CD4-positive, alpha-beta T cell treated with Interferon alpha-2 for 1 hour (primary cell): Measurements from ENCODE around the gene PNCK.
"Not testable (repeated sequence)": the region's sequence is repeated elsewhere in the genome, so short reads cannot be mapped to it uniquely, and the experiment has no call there.

Experiments used
- DNase-seq, 2 donors: peaks; one replicate each; pipeline ENCODE4 v3.0.0-alpha.2; 2020 to 2022

The PNCK gene

DNA sequence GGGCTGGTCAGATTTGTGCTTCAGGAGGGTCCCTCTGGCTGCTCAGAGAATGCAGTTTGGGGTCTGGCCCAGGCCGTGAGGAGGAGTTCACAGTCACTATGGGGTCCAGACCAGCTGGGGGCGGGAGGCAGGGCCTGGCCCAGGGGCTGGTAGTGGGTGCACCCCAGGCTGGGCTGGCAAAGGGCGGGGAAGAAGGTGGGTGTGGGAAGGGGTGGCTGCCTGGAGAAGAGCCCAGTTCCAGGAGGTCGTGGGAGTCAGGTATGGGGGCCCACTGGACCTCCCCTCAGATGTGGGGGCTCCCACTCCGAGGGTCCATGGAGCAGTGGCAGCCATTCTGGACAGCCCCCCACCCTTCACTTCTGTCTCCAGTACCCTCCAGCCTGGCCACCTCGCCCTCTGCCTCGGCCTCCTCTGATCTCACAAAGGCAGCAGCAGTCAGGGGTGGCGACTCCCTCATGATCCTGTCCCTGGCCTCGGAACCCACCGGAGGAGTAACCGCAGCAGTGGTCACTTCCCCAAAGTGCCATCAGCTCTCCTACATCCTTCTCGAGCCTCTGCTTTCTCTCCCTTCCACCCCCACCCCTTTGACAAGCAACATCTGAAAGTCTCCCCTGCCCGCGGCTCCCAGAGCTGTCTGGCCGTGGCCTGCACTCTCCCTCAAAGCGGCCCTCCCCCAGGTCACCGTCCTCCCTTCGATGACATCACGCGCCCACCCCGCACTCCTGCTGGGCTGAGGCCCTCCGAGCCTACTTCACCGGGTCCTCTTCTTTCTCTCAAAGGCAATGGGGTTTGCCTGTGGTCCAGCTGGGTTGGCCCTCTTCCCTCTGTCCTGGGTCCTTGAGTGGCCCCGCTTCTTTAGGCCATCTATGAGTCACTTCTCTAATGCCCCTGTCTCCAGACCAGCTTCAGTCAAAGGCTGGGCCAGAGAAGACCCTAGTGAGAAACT is 12.4 kb upstream of the PNCK start:
- DNase-seq = no peak

DNA sequence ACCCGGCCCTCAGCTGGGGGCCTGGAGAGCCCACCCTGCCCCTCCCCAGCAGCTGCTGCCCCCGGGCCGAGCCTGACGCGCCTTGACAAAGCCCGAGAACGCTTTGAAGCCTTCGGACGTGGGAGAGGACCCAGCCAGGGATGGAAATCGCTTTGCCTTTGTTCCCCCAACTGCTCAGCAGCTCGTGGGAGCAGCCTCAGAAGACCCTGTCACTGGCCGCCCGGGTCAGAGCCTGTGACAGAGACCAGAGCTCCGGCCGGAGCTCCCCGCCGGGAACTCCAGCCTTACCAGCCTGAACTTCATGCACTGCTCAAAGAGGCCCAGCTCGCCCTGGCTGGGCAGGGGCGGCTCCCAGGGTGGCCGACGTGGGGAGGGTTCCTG is 11.5 kb upstream of the PNCK start:
- DNase-seq = no peak

DNA sequence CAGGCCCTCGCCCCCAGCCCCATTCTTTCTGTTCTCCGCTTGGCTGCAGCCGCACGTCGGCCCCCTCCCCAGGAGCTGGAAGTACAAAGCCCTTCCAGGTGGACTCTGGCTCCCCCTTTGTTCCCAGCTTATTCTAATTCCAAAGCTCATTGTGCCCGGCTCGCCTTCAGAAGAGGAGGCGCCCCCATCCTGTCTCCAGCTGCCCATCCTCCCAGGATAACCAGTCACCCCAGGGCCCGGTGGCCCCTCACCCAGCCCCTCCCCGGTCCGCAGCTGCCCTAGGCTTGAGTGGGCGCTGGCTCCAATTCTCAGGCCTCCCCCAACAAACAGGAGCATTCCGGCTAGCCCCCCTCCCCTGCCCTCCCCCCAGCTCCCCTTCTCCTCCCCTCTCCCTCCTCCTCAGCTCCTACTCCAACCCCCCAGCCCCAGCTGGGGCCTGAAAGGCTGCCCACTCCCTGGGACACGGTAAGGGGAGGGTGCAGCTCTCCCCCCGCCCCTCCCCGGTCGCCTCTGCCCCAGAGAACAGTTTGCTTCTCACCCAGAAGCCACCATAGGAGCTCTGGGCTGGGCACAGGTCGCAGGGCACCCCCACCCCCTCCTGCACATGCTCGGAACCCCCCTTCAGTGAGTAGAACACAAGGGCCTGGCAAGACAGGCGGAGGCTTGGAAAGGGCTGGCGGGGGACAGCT is 11.0 kb upstream of the PNCK start:
- DNase-seq = no peak

- not testable (repeated sequence) for DNase-seq
Measured at GRCh38 chrX:153683486-153683885, 9.9 kb upstream of the PNCK start.

DNA sequence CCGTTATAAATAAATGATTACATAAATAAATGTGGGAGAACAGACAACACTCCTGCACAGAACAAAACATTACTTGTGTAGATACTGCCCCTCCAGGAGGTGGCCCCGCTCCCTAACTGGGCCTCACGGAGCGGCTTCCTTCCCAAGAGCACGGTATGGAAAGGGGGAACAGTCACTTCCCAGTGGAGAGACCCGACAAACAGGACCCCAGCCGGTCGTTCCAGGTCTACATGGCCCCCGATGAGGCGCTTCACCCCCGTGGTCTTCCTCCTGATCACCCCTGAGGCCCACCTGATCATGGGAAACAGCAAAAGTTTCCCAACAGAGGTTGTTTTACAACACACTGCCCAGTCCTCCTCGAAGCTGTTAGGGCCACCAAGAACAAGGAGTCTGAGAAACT is 7.6 kb upstream of the PNCK start:
- no peak for DNase-seq

GRCh38 chrX:153674219-153674851 is 722 bp upstream of the PNCK start:
- DNase-seq = no peak

DNA sequence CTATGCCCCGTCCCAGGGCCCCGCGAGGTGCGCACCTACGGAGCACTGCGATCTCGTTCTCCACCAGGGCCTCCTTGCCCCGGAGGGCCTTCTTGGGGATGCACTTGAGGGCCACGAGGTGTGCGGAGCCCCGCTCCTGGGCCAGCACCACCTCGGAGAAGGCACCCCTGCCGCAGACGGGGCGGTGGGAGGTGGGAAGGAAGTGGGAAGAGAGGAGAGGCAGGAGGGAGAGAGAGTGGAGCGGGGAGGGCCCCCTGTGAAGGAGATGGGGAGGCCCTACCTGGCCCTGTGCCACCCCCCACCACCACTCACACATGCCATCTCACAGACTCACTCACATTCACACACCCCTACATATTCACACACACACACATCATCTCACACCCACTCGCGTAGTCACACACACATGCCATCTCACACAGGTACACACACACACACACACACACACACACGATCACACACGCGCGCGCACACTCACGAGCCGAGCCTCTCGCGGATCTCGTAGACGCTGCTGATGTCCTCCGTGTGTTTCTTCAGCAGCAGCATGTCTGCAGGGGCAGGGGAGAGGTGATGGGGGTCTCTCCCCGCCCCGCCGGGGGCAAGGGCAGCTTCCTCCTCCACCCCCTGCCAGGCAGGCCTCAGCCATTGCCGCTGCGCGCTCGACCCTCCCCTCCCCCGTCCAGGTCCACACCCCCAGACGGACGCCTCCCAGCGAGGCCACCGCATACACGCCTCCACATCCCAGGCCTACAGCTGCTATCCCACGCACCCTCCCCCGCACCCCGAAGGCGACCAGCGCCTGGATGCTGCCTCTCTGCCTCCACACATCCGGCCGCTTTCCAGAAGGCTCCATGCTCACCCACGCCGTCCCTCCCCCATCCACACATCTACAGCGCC is 834 bp downstream of the PNCK start:
- no peak for DNase-seq

GRCh38 chrX:153671589-153672530 is 1.8 kb downstream of the PNCK start:
- DNase-seq = no peak

DNA sequence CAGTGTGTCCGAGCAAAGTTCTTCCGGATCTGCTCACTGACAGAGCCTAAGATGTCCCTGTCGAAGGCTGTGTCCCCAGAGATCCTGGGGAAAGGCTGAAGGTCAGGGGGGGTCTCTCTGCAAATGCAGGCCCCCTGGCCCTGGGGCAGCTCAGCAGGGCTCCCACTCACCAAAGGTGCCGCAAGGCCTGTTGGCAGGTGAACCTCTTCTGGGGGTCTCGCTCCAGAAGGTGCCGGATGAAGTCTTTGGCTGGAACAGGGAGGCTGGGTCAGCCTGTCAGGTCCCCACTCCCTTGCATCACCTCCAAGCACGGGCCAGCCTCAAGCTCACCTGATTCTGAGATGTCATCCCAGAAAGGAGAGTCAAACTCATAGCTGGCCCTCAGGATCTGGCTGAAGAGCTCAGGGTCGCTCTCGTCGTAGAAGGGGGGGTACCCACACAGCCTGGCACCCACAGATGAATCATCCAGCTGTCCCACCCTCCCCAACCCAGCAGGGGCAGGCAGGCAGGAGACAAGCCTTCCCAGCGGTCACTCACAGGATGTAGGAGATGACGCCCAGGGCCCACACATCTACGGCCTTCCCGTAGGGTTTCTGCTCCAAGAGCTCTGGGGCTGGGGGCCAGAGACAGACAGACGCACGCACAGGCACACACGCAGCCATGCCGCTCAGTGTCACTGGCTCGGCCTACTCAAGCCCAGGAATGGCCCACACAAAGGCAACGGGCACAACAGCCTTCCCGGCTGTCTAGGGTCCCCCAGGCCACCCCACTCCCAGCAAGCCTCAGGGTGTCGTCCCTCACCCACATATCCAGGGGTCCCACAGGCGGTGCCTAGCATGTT is 2.6 kb downstream of the PNCK start:
- no peak for DNase-seq

DNA sequence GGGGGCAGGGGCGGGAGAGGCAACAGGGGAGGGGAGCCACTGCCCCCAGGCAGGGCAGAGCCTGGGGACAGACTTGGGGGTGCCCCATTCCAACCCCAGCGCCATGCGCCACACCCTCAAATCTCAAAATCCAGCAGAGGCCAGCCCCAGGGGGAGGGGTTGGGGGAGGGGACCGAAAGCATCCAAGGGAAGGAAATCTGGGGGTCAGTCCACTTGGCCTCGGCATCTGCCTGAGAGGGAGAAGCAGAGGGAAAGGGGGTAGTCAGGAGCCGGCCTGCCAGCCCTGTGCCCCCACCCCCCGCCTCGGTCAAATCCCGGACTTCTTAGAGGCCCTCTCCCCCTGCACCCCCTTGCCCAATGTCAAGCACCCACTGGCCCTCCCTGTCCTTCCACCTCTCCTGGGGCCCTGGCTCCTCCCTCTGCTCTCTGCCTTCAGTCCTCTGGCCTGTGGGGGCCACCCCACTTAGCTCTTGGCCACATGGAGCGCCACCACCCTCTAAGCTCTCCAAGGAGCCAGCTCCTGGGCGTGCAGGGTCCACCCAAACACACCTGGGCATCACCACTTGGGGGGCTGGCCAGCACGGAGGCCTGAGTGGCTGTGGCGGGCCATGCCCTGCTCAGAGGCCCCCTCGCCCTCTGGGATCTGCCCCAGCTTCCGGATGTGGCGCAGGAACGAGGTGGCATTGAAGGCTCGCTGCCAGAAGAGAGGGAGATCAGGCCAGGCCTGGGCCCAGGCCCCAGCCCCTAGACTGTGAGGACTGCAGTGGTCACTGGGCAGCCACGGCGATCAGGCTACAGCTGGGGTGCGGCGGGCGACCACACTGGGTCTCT is 3.5 kb downstream of the PNCK start:
- DNase-seq = no peak

GRCh38 chrX:153669174-153669890 is 4.3 kb downstream of the PNCK start:
- peak in 1 of 2 donors; percentile 49 for DNase-seq

- no peak for DNase-seq
Measured at GRCh38 chrX:153668423-153669173, 5.0 kb downstream of the PNCK start.

DNA sequence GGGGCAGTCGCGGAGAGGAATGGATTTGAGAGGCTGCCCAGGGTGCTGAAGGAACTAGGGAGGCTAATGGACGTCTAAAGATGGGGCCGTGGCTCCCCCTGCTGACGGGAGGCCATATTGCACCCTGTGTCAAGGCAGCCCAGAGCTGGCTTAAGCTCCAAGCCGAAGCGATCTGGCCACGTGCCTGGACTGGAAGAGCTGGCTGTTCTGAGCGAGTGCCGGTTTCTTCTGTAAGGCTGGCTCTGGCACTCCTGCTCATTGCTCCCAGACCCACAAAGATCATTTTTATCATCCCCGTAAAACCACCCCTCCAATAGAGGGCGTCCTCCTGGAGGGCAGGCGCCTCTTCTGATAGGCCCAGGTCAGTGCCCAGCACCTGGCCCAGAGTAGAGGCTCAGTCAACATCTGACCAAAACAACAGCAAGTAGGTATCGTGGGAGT is 5.6 kb downstream of the PNCK start:
- DNase-seq = peak; percentile 70 to 78

DNA sequence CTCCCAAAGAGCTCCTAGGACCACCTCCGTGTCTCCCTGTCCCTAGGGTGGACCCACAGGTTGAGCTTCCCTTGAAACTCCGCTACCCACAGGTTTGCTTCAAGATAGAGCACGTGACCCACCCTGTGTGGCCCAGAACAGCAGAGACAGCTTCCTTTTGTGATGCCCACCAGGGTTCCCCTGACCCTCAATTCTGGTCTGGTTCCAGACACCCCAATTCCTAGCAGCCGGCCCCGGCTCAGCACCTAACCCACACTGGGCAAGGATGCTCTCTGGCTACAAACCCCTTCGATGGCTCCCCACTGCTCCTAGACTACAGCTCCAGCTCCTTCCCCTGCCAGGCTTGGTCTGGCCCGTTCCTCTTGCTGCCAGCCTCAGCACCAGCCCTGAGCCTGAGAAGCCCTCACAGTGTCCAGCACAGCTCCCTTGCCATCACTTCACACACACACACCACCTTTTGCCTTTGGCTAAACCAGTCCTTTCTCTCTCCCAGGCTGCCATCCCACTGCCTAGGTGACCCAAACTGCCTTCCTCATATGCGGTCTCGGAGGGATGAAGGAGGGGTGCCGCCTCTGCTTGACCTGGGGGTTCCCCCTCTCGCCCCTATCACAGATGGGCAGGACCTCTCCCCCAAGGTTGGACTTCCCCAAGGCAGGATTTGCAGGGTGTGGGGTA is 6.2 kb downstream of the PNCK start:
- DNase-seq = no peak

DNA sequence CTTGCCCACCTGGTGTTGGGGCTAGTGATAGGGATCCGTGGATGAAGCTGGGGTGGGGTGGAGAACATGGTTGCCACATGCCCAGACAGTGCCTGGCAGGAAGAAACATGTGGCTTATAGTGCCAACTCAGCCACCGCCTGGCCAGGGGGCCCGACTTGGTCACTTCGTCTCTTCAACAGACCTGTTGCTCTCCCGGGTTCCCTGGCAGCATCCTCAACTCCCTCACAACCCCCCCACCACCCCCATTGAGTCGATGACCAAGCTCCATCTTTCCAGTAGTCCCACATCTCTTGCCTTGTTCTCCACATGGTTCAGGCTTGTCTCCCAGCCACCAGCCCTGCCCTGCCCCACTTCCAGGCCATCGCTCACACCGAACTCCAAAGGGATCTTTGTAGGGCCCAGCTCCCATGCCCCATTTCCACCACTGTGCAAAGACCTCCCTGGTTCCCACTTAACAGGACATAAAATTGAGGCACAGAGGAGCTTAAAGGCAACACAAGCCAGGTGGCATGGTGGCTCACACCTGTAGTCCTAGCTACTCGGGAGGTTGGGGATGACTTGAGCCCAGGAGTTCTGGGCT is 7.8 kb downstream of the PNCK start:
- no peak for DNase-seq

DNA sequence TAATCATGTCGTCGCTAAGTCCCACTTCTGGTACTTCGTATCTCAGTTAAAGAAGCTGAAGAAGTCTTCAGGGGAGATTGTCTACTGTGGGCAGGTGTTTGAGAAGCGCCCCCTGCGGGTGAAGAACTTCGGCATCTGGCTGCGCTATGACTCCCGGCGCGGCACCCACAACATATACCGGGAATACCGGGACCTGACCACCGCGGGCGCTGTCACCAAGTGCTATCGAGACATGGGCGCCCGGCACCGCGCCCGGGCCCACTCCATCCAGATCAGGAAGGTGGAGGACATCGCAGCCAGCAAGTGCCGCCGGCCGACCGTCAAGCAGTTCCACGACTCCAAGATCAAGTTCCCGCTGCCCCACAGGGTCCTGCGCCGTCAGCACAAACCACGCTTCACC is 11.3 kb downstream of the PNCK start:
- peak; percentile 54 to 66 for DNase-seq

- DNase-seq = no peak
Measured at GRCh38 chrX:153659268-153659667, 14.3 kb downstream of the PNCK start.
